Activated CD8-positive, alpha-beta memory T cell treated with anti-CD3 and anti-CD28 coated beads, Interleukin-2, amount 10 ng/mL, durations not matched to agents 7 days and 5 days (primary cell): ENCODE measurements around the gene YAF2. TPM values are rescaled to one million over a fixed set of nuclear protein-coding genes. Genes with fewer than 3 reads are reported as not detected.
A peak's percentile ranks its signal among the peaks of the same experiment; 100 is the strongest.
"Not testable (repeated sequence)": the region's sequence is repeated elsewhere in the genome, so short reads cannot be mapped to it uniquely, and the experiment has no call there.

Source experiments
- ATAC-seq: fragments of 150-1000 bp; cut with Tn5 transposase; one replicate; pipeline ENCODE4 v1.10.0; 2021; ENCODE audit warnings: moderate library complexity
- CTCF ChIA-PET: fragments of 350-600 bp; sonication (Branson Sonifier 250); formaldehyde crosslinking; loops from one replicate; lab custom pipeline; 2021; ENCODE audit warnings: antibody characterized with exemption; lab: Charles Lee
- DNase-seq: peaks from one replicate; pipeline ENCODE4 v3.0.0-alpha.2; 2020
- H3K27ac Mint-ChIP-seq: one replicate; pipeline ENCODE4 v1.8.0; 2021; ENCODE audit warnings: mild to moderate bottlenecking, mixed read lengths
- H3K27me3 Mint-ChIP-seq: one replicate; pipeline ENCODE4 v1.8.0; 2021; ENCODE audit warnings: mixed read lengths
- H3K36me3 Mint-ChIP-seq: one replicate; pipeline ENCODE4 v1.8.0; 2021; ENCODE audit warnings: mild to moderate bottlenecking, mixed read lengths
- H3K4me1 Mint-ChIP-seq: one replicate; pipeline ENCODE4 v1.8.0; 2021; ENCODE audit warnings: mixed read lengths
- H3K4me3 Mint-ChIP-seq: one replicate; pipeline ENCODE4 v1.8.0; 2021; ENCODE audit warnings: mild to moderate bottlenecking, moderate library complexity, mixed read lengths
- H3K9me3 Mint-ChIP-seq: one replicate; pipeline ENCODE4 v1.8.0; 2022; ENCODE audit warnings: low read depth, mixed read lengths
- total RNA-seq, 2 experiments: library from RNA; stranded (reverse); gene quantifications; one replicate each; pipeline ENCODE4 v1.2.3, GENCODE V29; 2021

The YAF2 gene
- total RNA-seq, 2 experiments from 2014 or later, result 39.7 to 42.5 TPM

DNA sequence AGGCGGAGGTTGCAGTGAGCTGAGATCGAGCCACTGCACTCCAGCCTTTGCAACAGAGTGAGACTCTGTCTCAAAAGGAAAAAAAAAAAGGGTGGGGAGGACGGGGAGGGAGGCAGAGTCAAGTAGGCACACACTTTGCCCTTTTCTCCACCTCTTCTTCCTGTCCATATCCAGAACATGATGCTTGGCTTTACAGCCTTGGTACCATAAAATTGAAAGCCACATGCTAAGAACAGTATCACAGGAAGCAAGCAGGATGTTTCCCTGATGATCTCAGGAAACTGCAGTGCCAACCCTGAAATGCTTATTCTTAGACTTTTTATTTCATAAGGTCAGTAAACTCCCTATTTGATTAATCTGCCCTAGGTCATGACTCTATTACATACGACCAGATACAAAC is 32.5 kb upstream of the YAF2 start:
- no peaks in the 10 kb centered on the region for H3K27me3 Mint-ChIP-seq
- peaks cover 6% of the 10 kb centered on the region for H3K4me1 Mint-ChIP-seq
- ATAC-seq (no peak), DNase-seq (no peak)
- no peak overlapping the region for H3K4me3 Mint-ChIP-seq
- peaks cover 4% of the 10 kb centered on the region for H3K36me3 Mint-ChIP-seq
- CTCF ChIA-PET, result no interaction called here
- H3K27ac Mint-ChIP-seq, result no peak overlapping the region
- peaks cover 2% of the 10 kb centered on the region for H3K9me3 Mint-ChIP-seq

DNA sequence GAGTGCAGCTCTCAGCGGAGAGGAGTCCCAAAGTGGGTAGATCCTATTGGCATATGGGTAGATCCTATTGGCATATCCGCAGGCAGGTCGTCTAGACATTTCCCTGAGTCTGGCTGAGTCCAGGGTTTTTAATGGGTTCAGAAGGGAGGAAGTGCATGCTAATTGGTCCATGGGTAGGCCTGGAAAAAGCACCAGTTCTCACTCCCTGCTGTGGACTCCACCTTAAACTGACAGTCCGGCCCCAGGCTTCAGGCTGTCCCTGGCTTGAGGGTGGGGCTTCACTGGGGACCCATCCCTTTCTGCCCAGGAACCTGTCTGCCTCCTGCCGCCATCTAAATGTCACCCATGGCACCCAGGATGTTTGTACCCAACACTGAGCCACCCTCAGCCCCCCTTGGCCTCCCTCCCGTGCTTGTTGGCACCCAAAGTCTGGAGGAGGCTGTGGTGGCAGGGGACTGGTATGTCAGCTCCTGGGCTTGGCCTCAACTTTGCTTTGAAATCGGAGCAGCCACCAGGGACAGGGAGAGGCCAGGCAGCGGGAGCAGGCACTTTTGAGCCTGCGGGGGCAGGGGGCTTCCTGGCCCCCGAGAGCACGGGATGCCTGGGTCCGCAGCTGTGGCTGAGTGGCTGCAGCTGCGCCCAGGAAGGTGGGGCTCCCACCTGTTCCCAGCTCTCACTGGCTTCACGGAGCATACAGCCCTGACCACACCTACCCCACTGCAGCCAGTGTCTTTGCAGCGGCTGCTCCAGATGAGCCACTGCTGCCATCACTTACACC is 29.6 kb upstream of the YAF2 start:
- Mint-ChIP-seq H3K4me3 (no peak overlapping the region), H3K9me3 (peaks cover under 1% of the 10 kb centered on the region), H3K27me3 (peaks cover 2% of the 10 kb centered on the region), H3K4me1 (peaks cover 9% of the 10 kb centered on the region), H3K27ac (no peak overlapping the region), H3K36me3 (peaks cover 3% of the 10 kb centered on the region)
- ATAC-seq (no peak), DNase-seq (no peak)
- CTCF ChIA-PET, result no interaction called here

DNA sequence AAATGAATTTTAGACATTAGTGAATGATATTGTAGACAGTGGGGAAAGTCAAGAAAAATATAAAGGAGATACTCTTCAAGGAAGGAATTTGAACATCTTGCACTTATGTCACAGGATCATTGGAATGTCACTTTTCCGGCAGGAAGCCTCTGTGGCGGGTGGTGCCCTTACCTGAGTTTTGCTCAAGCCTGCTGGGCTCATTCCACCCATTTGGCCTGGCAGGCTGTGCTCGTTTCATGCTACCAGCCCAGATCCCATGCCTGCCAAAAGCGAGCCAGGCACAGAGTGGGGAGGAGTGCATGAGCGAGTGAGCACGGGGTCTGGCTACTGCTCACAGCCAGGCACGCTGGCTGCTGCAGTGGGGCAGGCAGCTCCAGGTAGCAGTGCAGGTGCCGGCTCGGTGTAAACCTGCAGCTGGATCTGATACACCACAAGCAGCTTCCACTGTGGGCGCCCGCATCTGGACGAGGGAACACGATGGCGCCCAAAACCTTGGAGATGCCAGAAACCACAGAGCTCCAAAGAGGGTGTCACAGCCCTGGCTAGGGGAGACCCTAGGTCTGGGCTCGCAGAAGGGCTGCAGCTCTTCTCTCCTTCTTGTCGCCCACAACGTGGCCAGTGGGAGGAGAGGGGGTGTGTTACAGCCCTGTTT is 28.7 kb upstream of the YAF2 start:
- no peaks in the 10 kb centered on the region for H3K9me3 Mint-ChIP-seq

DNA sequence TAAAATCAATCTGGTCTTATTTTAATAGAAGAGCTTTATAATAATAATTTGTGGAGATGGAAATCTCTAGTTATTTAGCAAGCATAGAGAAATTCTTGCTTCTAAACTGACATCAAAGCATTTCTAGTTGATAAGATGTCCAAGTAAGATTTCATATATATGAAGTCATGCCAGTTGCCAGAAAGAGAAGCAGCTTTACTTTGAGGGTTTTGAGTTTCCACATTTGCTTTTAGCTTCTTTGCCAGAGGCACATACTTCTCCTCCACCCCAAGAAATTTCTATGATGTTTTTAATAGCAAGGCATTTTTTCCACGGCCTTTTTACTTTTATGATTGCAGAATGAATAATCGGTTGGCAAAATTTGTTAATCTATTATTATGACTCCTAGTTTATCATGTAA is 24.2 kb upstream of the YAF2 start:
- CTCF ChIA-PET, result no interaction called here
- H3K27me3 Mint-ChIP-seq, result peaks cover 2% of the 10 kb centered on the region
- ATAC-seq (no peak), DNase-seq (no peak)
- no peaks in the 10 kb centered on the region for H3K9me3 Mint-ChIP-seq
- H3K36me3 Mint-ChIP-seq, result peaks cover 1% of the 10 kb centered on the region
- no peak overlapping the region for H3K27ac Mint-ChIP-seq
- peaks cover 11% of the 10 kb centered on the region for H3K4me1 Mint-ChIP-seq
- no peak overlapping the region for H3K4me3 Mint-ChIP-seq

More for the DNA sequence above, 28.7 kb upstream of the YAF2 start:
- Mint-ChIP-seq H3K27me3 (peaks cover 2% of the 10 kb centered on the region), H3K4me3 (no peak overlapping the region), H3K27ac (no peak overlapping the region), H3K4me1 (peaks cover 15% of the 10 kb centered on the region), H3K36me3 (peaks cover 1% of the 10 kb centered on the region)
- CTCF ChIA-PET, result no interaction called here
- no peak for ATAC-seq
- no peak for DNase-seq

DNA sequence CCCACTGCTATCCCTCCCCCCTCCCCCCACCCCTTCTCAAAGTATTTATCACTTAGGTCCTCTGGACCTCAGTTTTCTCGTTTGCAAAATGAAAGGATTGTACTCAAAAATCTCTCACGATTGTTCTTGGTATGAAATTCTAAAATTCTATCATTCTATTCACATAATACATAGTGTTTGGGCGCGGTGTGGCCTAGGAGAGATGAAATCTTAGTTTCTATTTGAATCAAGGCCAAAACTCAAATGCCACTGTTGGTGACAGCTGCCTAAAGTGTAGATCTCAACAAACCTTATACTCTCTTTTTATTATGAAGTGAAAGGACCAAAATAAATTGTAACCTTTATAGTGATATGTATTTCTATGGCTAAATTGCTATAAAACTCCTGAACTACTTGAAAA is 23.7 kb upstream of the YAF2 start:
- Mint-ChIP-seq H3K36me3 (peaks cover 1% of the 10 kb centered on the region), H3K4me1 (peaks cover 11% of the 10 kb centered on the region), H3K27me3 (peaks cover 2% of the 10 kb centered on the region), H3K9me3 (no peaks in the 10 kb centered on the region), H3K4me3 (no peak overlapping the region), H3K27ac (no peak overlapping the region)
- CTCF ChIA-PET, result no interaction called here
- ATAC-seq (peak; percentile 61), DNase-seq (peak; percentile 48)

DNA sequence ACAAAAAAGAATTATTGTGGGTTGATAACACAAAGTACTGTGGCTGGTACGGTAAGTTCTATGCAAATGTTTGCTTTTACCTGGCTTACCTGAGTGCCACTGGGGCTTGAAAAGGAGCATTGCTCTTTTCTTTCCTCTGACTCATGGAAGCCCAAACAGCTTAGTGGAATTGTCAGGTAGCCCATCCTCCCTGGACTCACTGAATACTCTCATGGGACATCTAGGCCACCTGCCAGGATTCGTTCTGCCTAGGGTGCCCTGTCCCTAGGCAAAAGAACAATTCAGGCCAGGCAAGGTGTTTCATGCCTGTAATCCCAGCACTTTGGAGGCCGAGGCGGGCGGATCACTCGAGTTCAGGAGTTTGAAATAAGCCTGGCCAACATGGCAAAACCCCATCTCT is 22.5 kb upstream of the YAF2 start:
- CTCF ChIA-PET, result no interaction called here
- H3K4me1 Mint-ChIP-seq, result peaks cover 11% of the 10 kb centered on the region

DNA sequence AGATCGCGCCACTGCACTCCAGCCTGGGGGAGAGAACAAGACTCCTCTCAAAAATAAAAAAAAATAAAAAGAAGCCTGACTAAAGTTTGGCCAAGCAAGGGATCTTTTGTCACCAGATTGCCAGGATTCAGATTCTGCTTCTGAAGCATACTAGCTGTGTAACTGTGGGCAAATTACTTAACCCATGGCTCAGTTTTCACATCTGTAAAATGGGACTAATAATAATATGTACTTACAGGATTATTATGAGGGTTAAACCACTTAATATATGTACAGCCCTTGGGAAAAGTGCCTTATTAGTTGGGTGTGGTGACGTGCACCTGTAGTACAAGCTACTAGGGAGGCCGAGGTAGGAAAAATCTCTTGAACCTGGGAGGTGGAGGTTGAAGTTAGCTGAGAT is 21.7 kb upstream of the YAF2 start:
- DNase-seq (no peak), ATAC-seq (no peak)
- peaks cover 9% of the 10 kb centered on the region for H3K4me1 Mint-ChIP-seq
- H3K27me3 Mint-ChIP-seq, result no peaks in the 10 kb centered on the region
- H3K27ac Mint-ChIP-seq, result no peak overlapping the region
- no peaks in the 10 kb centered on the region for H3K9me3 Mint-ChIP-seq
- H3K4me3 Mint-ChIP-seq, result no peak overlapping the region
- H3K36me3 Mint-ChIP-seq, result peaks cover 1% of the 10 kb centered on the region
- CTCF ChIA-PET, result no interaction called here

More for the DNA sequence above, 22.5 kb upstream of the YAF2 start:
- Mint-ChIP-seq H3K27ac (no peak overlapping the region), H3K4me3 (no peak overlapping the region), H3K9me3 (no peaks in the 10 kb centered on the region), H3K36me3 (peaks cover 1% of the 10 kb centered on the region), H3K27me3 (peaks cover 2% of the 10 kb centered on the region)
- DNase-seq, result no peak
- ATAC-seq, result no peak

DNA sequence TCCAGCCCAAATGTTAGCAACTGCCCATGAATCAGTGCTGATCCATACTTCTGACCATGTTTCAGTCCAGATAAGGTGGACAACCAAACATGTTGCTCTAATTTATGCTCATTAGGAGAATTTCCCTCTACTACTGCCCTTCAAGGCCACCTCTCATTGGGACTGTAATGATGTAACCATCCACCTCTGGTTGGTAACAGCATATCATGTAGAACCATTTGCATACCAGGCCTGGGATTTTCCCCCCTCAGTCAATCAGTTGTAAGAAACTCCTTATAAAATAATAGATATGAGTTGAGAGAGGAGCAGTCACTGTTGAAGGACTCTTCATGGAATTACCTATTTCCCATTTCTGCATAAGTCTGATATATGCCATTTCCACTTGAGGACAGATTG is 17.8 kb upstream of the YAF2 start:
- CTCF ChIA-PET, result interaction anchor here (1.0 kb wide), 1 partner anchor 41 kb away, joined by 3 read pairs; no protein-coding TSS in a partner anchor
- H3K4me3 Mint-ChIP-seq, result no peak overlapping the region

DNA sequence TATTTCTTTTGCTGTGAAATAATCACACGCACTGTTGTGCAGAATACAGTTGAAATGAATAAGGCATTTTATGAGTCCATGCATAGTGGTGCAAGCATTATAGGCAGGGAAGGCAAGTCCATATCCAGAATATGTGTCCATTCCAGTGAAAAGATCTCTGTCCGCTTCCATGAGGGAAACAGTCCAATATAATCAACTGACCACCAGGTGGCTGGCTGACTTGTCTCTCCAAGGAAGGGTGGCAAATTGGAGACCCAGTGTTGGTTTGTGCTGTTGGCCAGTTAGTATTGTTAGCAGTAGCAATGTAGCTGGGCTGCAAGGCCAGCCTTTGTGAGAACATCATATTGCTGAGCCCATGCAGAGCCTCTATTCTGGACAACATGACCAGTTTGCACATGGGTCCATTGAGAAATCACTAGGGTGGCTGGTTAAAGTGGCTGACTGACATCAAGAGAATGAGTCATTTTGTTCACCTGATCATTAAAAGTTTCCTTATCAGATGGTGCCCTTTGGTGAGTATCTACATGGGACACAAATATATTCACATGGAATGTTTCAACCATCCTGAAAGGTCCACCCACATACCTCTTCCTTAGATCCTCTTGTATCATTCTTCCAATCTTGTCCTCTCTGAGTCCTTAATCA is 17.3 kb upstream of the YAF2 start:
- peaks cover 10% of the 10 kb centered on the region for H3K36me3 Mint-ChIP-seq
- H3K9me3 Mint-ChIP-seq, result peaks cover 8% of the 10 kb centered on the region
- DNase-seq (no peak), ATAC-seq (no peak)
- CTCF ChIA-PET, result no interaction called here
- H3K27me3 Mint-ChIP-seq, result peaks cover 25% of the 10 kb centered on the region
- no peak overlapping the region for H3K27ac Mint-ChIP-seq
- no peak overlapping the region for H3K4me3 Mint-ChIP-seq
- no peaks in the 10 kb centered on the region for H3K4me1 Mint-ChIP-seq

More for the DNA sequence above, 17.8 kb upstream of the YAF2 start:
- Mint-ChIP-seq H3K27me3 (peaks cover 20% of the 10 kb centered on the region), H3K4me1 (no peaks in the 10 kb centered on the region), H3K9me3 (peaks cover 8% of the 10 kb centered on the region), H3K36me3 (peaks cover 8% of the 10 kb centered on the region), H3K27ac (no peak overlapping the region)
- no peak for ATAC-seq
- no peak for DNase-seq

DNA sequence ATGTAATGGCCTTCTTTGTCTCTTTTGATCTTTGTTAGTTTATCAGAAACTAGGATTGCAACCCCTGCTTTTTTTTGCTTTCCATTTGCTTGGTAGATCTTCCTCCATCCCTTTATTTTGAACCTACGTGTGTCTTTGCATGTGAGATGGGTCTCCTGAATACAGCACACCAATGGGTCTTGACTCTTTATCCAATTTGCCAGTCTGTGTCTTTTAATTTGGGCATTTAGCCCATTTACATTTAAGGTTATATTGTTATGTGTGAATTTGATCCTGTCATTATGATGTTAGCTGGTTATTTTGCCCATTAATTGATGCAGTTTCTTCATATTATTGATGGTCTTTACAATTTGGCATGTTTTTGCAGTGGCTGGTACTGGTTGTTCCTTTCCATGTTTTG is 14.6 kb upstream of the YAF2 start:
- H3K4me3 Mint-ChIP-seq, H3K9me3 Mint-ChIP-seq, DNase-seq, H3K27ac Mint-ChIP-seq, CTCF ChIA-PET, H3K36me3 Mint-ChIP-seq, H3K4me1 Mint-ChIP-seq, ATAC-seq: not testable (repeated sequence)
- H3K27me3 Mint-ChIP-seq, result peaks cover 27% of the 10 kb centered on the region

DNA sequence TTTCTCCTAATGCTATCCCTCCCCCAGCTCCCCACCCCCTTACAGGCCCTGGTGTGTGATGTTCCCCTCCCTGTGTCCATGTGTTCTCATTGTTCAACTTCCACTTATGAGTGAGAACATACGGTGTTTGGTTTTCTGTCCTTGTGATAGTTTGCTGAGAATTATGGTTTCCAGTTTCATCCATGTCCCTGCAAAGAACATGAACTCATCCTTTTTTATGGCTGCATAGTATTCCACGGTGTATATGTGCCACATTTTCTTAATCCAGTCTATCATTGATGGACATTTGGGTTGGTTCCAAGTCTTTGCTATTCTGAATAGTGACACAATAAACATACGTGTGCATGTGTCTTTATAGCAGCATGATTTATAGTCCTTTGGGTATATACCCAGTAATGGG is 11.0 kb upstream of the YAF2 start:
- H3K4me1 Mint-ChIP-seq, DNase-seq, ATAC-seq, CTCF ChIA-PET, H3K4me3 Mint-ChIP-seq, H3K27ac Mint-ChIP-seq, H3K36me3 Mint-ChIP-seq, H3K9me3 Mint-ChIP-seq: not testable (repeated sequence)
- peaks cover 27% of the 10 kb centered on the region for H3K27me3 Mint-ChIP-seq

DNA sequence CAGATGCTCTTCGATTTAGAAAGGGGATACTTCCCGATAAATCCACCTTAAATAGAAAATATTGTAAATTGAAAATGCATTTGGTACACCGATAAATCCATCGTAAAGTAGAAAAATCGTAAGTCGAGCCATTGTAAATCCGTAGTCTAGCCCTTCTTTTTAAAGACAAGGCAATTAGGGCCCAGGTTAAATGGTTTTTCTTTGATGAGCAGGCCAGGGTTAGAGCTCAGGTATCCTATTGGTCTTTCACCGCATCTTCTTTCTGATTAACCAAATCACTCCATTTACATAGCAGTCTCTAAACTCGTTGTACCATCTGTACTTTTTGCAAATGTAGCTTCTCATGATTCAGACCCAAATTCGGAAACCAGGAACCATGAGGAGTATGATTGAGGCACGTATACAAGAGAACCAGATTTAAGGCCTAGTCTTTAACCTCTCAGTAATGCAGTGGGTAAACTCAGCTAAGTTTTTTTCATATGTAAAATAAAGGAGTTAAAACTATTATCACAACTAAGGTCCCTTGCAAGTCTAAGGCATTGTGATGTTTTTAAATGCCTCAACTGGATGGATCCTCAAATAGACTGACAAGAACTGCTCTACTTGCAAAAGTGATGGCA is 2.2 kb upstream of the YAF2 start:
- ATAC-seq (no peak), DNase-seq (no peak)
- Mint-ChIP-seq H3K9me3 (no peaks in the 10 kb centered on the region), H3K4me3 (no peak overlapping the region), H3K4me1 (peaks cover 31% of the 10 kb centered on the region), H3K36me3 (peaks cover 10% of the 10 kb centered on the region), H3K27ac (no peak overlapping the region), H3K27me3 (no peaks in the 10 kb centered on the region)
- CTCF ChIA-PET, result interaction anchor here (1.1 to 1.4 kb wide), 2 partner anchors 23 to 32 kb away, joined by 3 read pairs; no protein-coding TSS in a partner anchor

DNA sequence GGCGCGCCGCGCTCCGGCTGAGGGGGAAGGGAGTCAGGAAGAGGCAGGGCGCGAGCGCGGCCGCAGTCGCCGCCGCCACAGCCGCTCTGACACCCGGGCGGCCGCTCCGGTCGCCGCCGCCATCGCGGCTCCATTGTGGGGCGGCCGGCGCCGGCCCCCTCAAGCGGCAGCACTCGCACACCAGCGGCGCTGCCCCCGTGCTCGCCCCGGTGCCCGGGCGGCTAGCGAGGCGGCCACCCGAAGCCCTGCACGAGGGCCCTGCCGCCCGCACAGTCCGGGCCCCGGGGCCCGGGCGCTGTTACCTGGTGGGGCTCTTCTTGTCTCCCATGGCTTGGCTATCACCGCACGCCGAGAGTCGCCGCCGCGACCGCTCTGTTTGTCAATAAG is 202 bp downstream of the YAF2 start:
- peaks cover 45% of the 10 kb centered on the region for H3K4me1 Mint-ChIP-seq
- CTCF ChIA-PET, result no interaction called here
- peak overlapping the region; percentile 78 for H3K27ac Mint-ChIP-seq

More for the DNA sequence above, 202 bp downstream of the YAF2 start:
- H3K9me3 Mint-ChIP-seq, result no peaks in the 10 kb centered on the region
- DNase-seq (no peak), ATAC-seq (peak; percentile 48)
- peaks cover 21% of the 10 kb centered on the region for H3K36me3 Mint-ChIP-seq
- H3K27me3 Mint-ChIP-seq, result no peaks in the 10 kb centered on the region
- H3K4me3 Mint-ChIP-seq, result peak overlapping the region; percentile 89
